ENCODE results near the gene PPM1H.

Gene PPM1H

DNA sequence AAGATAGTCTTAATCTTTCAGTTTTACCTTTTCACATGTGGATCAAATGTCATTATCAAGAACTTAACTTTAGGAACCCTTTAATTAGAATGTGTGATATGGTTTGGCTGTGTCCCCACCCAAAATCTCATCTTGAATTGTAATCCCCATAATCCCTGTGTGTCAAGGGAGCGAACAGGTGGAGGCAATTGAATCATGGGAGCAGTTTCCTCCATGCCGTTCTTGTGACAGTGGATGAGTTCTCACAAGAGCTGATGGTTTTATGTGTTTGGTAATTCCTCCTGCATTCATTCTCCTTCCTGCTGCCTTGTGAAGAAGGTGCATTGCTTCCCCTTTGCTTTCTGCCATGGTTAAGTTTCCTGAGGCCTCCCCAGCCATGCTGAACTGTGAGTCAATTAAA is 307.8 kb downstream of the PPM1H start:
- Histone ChIP-seq H3K27me3 (ENCODE audit: insufficient read depth, low read length) (no peaks in the 10 kb centered on the region; the same call in none of the 2 replicates), H3K4me3 (ENCODE audit: low read depth, low read length, poor library complexity, severe bottlenecking) (no peak overlapping the region), H2AFZ (ENCODE audit: low read length) (no peak overlapping the region), H3F3A (ENCODE audit: insufficient read depth, low read length) (no peaks in the 10 kb centered on the region), H3K36me3 (ENCODE audit: insufficient read depth, low read length) (no peaks in the 10 kb centered on the region), H3K79me2 (ENCODE audit: insufficient read depth, low read length) (no peaks in the 10 kb centered on the region), H3K9ac (ENCODE audit: low read length) (no peak overlapping the region), H4K20me1 (ENCODE audit: insufficient read depth, low read length) (no peaks in the 10 kb centered on the region), H3K4me1 (ENCODE audit: insufficient read depth, low read length, severe bottlenecking) (peaks cover 8% of the 10 kb centered on the region), H3K9me2 (ENCODE audit: low read depth, low read length) (no peaks in the 10 kb centered on the region), H3K9me3 (ENCODE audit: low read length) (no peaks in the 10 kb centered on the region), H3K27ac (ENCODE audit: low read depth, low read length, poor library complexity, severe bottlenecking) (no peak overlapping the region), H3K4me2 (ENCODE audit: low read length) (no peak overlapping the region)
- no peak for TF ChIP-seq EZH2 (IDR thresholded peaks at IDR 0.05; ENCODE audit: borderline replicate concordance, low read length)
- TF ChIP-seq, protein P1, sequence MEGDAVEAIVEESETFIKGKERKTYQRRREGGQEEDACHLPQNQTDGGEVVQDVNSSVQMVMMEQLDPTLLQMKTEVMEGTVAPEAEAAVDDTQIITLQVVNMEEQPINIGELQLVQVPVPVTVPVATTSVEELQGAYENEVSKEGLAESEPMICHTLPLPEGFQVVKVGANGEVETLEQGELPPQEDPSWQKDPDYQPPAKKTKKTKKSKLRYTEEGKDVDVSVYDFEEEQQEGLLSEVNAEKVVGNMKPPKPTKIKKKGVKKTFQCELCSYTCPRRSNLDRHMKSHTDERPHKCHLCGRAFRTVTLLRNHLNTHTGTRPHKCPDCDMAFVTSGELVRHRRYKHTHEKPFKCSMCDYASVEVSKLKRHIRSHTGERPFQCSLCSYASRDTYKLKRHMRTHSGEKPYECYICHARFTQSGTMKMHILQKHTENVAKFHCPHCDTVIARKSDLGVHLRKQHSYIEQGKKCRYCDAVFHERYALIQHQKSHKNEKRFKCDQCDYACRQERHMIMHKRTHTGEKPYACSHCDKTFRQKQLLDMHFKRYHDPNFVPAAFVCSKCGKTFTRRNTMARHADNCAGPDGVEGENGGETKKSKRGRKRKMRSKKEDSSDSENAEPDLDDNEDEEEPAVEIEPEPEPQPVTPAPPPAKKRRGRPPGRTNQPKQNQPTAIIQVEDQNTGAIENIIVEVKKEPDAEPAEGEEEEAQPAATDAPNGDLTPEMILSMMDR (IDR thresholded peaks at IDR 0.05; ENCODE audit: low read length): no peak

DNA sequence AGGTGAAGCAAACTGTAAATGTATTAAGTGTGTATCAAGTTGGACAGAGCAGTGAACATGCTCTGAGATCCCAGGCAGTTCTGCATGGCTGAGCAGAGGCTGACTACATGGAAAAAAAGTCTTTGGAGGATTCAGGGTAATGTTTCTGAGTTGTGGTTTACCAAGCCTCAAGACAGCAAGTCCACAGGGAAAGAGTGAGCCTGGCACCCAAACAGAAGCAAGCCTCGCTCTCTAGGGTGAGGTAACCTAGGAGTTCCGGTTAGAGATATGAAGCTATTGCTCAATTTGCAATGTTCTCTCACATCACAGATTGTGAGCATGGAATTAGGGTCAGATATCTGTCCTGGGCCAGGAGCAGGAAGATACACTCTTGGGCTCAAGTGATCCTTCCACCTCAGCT is 309.7 kb downstream of the PPM1H start:
- TF ChIP-seq, protein P1 (IDR thresholded peaks at IDR 0.05; ENCODE audit: low read length): no peak
- TF ChIP-seq EZH2 (IDR thresholded peaks at IDR 0.05; ENCODE audit: borderline replicate concordance, low read length): no peak
- Histone ChIP-seq H3K79me2 (ENCODE audit: insufficient read depth, low read length) (no peaks in the 10 kb centered on the region), H2AFZ (ENCODE audit: low read length) (no peak overlapping the region), H3K4me3 (ENCODE audit: low read depth, low read length, poor library complexity, severe bottlenecking) (no peak overlapping the region), H3K27ac (ENCODE audit: low read depth, low read length, poor library complexity, severe bottlenecking) (no peak overlapping the region), H3K9me3 (ENCODE audit: low read length) (no peaks in the 10 kb centered on the region), H3K9me2 (ENCODE audit: low read depth, low read length) (no peaks in the 10 kb centered on the region), H3K9ac (ENCODE audit: low read length) (no peak overlapping the region), H3K27me3 (ENCODE audit: insufficient read depth, low read length) (no peaks in the 10 kb centered on the region; the same call in none of the 2 replicates), H3K4me1 (ENCODE audit: insufficient read depth, low read length, severe bottlenecking) (no peaks in the 10 kb centered on the region), H3F3A (ENCODE audit: insufficient read depth, low read length) (no peaks in the 10 kb centered on the region), H3K36me3 (ENCODE audit: insufficient read depth, low read length) (no peaks in the 10 kb centered on the region), H4K20me1 (ENCODE audit: insufficient read depth, low read length) (no peaks in the 10 kb centered on the region), H3K4me2 (ENCODE audit: low read length) (no peak overlapping the region)

DNA sequence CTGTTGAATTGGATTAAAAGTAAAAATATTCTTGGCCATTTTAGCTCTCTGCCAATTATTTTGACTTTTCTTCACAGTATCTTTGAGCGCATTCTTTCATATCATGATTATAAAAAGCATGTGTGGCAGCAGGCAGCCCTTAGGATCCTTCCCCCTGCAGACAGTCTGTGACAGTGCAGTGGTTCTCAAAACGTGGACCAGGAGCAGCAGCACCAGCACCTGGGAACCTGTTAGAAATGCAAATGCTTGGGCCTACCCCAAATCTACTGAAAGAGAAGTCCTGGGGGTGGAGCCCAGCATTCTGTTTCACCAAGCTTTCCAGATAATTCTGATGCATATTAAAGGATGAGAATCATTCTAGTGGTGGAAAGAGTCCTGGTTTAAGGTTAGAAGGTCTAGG is 312.8 kb downstream of the PPM1H start:
- H3K9ac ChIP-seq (ENCODE audit: low read length): no peak overlapping the region
- no peak overlapping the region for H3K27ac ChIP-seq (ENCODE audit: low read depth, low read length, poor library complexity, severe bottlenecking)
- H4K20me1 ChIP-seq (ENCODE audit: insufficient read depth, low read length): no peaks in the 10 kb centered on the region
- no peaks in the 10 kb centered on the region for H3K27me3 ChIP-seq (ENCODE audit: insufficient read depth, low read length)
- H3K9me2 ChIP-seq (ENCODE audit: low read depth, low read length): no peaks in the 10 kb centered on the region
- H3K79me2 ChIP-seq (ENCODE audit: insufficient read depth, low read length): no peaks in the 10 kb centered on the region
- TF ChIP-seq, protein P1 (IDR thresholded peaks at IDR 0.05; ENCODE audit: low read length): no peak
- TF ChIP-seq EZH2 (IDR thresholded peaks at IDR 0.05; ENCODE audit: borderline replicate concordance, low read length): no peak
- H3K4me2 ChIP-seq (ENCODE audit: low read length): no peak overlapping the region
- no peak overlapping the region for H3K4me3 ChIP-seq (ENCODE audit: low read depth, low read length, poor library complexity, severe bottlenecking)
- no peaks in the 10 kb centered on the region for H3K4me1 ChIP-seq (ENCODE audit: insufficient read depth, low read length, severe bottlenecking)
- H2AFZ ChIP-seq (ENCODE audit: low read length): no peak overlapping the region
- no peaks in the 10 kb centered on the region for H3K9me3 ChIP-seq (ENCODE audit: low read length)
- H3K36me3 ChIP-seq (ENCODE audit: insufficient read depth, low read length): no peaks in the 10 kb centered on the region
- H3F3A ChIP-seq (ENCODE audit: insufficient read depth, low read length): no peaks in the 10 kb centered on the region

All from OCI-LY1 (cell line).